MG63 (cell line): ENCODE measurements around the gene ZNF330. TPM values are rescaled to one million over a fixed set of nuclear protein-coding genes. Genes with fewer than 3 reads are reported as not detected.
A peak's percentile ranks its signal among the peaks of the same experiment; 100 is the strongest.
"Not testable (repeated sequence)": the region's sequence is repeated elsewhere in the genome, so short reads cannot be mapped to it uniquely, and the experiment has no call there.

Experiments used
- DNase-seq: peaks from one replicate; pipeline ENCODE4 v3.0.0-alpha.2; 2020
- H3K27me3 ChIP-seq: fragments of 250-450 bp; sonication (Bioruptor Pico); 2 replicates; pipeline ENCODE4 v1.5.1; 2020; ENCODE audit warnings: mild to moderate bottlenecking, moderate library complexity
- H3K36me3 ChIP-seq: fragments of 250-450 bp; sonication (Bioruptor Pico); 2 replicates; pipeline ENCODE4 v1.5.1; 2020; ENCODE audit warnings: mild to moderate bottlenecking, moderate library complexity
- H3K4me3 ChIP-seq: fragments of 250-450 bp; sonication (Bioruptor Pico); 2 replicates; pipeline ENCODE4 v1.5.1; 2020; ENCODE audit warnings: mild to moderate bottlenecking, moderate library complexity
- H3K9me3 ChIP-seq: fragments of 250-450 bp; sonication (Bioruptor Pico); 2 replicates; pipeline ENCODE4 v1.5.1; 2020; ENCODE audit warnings: mild to moderate bottlenecking, moderate library complexity
- total RNA-seq: library from RNA; depleted of rRNA; stranded (reverse); fragments of >200 nt; shearing (Covaris generic); gene quantifications from 2 replicates; pipeline ENCODE4 v1.2.3, GENCODE V29; 2014; ENCODE audit warnings: low replicate concordance; rRNA removed

Gene ZNF330
- total RNA-seq: 18.5 and 24.0 TPM in 2 replicates

- Histone ChIP-seq H3K36me3 (peaks cover 24% of the 10 kb centered on the region), H3K27me3 (no peaks in the 10 kb centered on the region), H3K9me3 (no peaks in the 10 kb centered on the region), H3K4me3 (peak within 1 kb of the TSS; percentile 96)
- peak; percentile 76 for DNase-seq
These were observed at the start of gene ZNF330 for GRCh38 chr4:141220691-141221659. ZNF330 (plus strand) TSS chr4:141220895; CDS start chr4:141222372, 1,477 bp downstream.

DNA sequence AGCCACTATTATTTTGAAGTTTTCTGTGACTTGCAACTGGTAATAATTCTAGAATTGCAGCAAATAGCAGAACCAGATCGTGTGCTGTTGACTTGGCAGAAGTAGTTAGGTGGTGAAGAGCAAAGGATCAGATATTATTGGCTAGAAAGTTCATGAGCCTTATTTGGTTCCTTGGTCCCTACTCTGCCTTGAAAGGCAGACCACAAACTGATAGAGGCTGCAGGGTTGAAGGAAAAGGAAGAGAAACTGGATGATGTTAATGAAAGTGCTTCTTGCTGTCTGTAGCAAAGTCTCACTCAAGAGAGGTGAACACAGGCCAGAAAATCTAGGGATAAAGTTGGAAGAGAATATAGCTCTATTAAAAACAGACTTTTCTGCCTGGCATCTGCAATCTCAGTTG is 46.2 kb upstream of the ZNF330 start:
- DNase-seq: no peak

GRCh38 chr4:141177171-141177570 is 43.5 kb upstream of the ZNF330 start:
- H3K36me3 ChIP-seq: no peaks in the 10 kb centered on the region
- H3K4me3 ChIP-seq: no peak overlapping the region
- no peaks in the 10 kb centered on the region for H3K27me3 ChIP-seq
- no peaks in the 10 kb centered on the region for H3K9me3 ChIP-seq
- DNase-seq: no peak

More for the DNA sequence above, 46.2 kb upstream of the ZNF330 start:
- no peaks in the 10 kb centered on the region for H3K36me3 ChIP-seq
- H3K4me3 ChIP-seq: no peak overlapping the region
- no peaks in the 10 kb centered on the region for H3K27me3 ChIP-seq
- H3K9me3 ChIP-seq: no peaks in the 10 kb centered on the region

- Histone ChIP-seq H3K9me3 (no peaks in the 10 kb centered on the region), H3K27me3 (no peaks in the 10 kb centered on the region), H3K4me3 (no peak overlapping the region), H3K36me3 (no peaks in the 10 kb centered on the region)
- DNase-seq: no peak
These were observed 41.0 kb upstream of the ZNF330 start for GRCh38 chr4:141179474-141180373.

DNA sequence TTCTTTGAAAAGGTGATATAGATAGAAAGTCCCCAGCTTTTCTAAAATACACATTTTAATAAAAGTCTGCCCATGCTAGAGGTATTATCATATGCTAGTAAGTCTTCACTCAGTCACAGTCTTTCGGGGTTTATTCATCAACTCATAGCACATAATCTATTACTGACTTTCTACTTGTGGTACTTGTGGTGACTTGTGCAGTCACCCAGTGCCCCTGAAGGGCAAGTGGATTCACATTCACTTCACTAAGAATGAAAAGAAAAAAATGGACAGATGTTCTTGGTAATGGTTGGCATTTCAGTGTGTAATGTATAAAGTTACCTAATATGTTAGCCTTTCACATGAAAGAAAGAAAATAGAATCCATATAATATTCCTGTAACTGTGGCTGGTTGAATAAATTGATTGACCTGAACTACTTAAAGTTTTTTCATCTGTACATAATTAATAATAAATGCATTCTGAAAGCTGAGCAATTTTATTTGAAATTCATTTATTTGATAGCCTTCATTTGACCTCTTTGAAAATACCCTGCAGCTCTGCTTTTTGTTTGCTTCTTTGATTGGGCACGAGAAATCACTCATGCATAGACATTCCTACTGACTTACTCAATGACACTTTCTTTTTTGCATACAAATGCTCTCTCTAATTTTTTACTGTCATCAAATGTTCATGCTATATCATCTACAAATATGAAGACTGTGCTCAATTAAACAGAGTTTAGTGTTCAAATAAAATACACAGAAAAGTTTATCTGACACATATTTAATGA is 39.5 kb upstream of the ZNF330 start:
- DNase-seq: no peak
- Histone ChIP-seq H3K4me3 (no peak overlapping the region), H3K9me3 (no peaks in the 10 kb centered on the region), H3K36me3 (no peaks in the 10 kb centered on the region), H3K27me3 (no peaks in the 10 kb centered on the region)

DNA sequence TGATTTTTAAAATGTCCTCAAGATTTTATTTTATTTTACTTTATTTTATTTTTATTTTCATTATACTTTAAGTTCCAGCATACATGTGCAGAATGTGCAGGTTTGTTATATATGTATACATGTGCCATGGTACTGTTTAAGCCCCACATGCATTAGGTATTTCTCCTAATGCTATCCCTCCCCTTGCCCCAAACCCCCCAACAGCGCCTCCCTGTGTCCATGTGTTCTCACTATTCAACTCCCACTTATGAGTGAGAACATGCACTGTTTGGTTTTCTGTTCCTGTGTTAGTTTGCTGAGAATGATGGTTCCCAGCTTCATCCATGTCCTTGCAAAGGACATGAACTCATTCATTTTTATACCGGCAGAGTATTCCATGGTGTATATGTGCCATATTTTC is 37.2 kb upstream of the ZNF330 start:
- not testable (repeated sequence) for H3K27me3 ChIP-seq, H3K36me3 ChIP-seq

GRCh38 chr4:141192564-141192963 is 28.1 kb upstream of the ZNF330 start:
- no peak for DNase-seq
- H3K27me3 ChIP-seq: no peaks in the 10 kb centered on the region
- H3K36me3 ChIP-seq: no peaks in the 10 kb centered on the region
- H3K9me3 ChIP-seq: no peaks in the 10 kb centered on the region
- H3K4me3 ChIP-seq: no peak overlapping the region

More for the DNA sequence above, 37.2 kb upstream of the ZNF330 start:
- not testable (repeated sequence) for H3K4me3 ChIP-seq, H3K9me3 ChIP-seq, DNase-seq

- no peak for DNase-seq
- H3K4me3 ChIP-seq: no peak overlapping the region
- no peaks in the 10 kb centered on the region for H3K36me3 ChIP-seq
- no peaks in the 10 kb centered on the region for H3K9me3 ChIP-seq
- no peaks in the 10 kb centered on the region for H3K27me3 ChIP-seq
These were observed 27.1 kb upstream of the ZNF330 start for GRCh38 chr4:141193516-141194034.

DNA sequence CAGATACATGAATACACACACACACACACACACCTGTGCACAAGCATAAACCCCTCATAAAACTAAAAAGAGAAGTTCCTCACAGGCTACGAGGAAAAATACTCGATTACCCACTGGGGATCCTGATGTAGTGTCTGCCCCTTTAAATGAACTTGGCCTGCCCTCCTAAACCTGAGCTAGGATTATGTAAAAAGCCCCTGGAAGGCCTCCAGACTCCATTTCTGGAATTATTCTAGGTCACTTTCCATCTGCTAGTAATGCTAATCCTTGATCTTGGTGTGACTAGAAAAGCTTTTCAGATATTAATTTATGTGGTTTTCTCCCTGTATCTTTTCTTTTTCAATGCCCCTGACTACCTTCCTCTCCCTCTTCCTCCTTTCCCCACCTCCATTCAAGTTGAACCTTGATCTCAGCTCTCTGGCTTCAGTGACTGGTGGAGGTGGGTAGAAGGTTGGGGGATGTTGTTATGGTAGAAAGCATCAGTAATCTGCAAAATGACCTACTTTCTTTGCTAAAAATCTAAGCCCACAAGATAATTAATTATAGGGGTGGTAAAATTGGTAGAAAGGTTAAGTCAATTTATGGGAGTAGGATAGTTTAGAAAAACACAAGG is 25.5 kb upstream of the ZNF330 start:
- no peak for DNase-seq
- H3K4me3 ChIP-seq: no peak overlapping the region
- H3K27me3 ChIP-seq: no peaks in the 10 kb centered on the region
- no peaks in the 10 kb centered on the region for H3K36me3 ChIP-seq
- H3K9me3 ChIP-seq: no peaks in the 10 kb centered on the region

DNA sequence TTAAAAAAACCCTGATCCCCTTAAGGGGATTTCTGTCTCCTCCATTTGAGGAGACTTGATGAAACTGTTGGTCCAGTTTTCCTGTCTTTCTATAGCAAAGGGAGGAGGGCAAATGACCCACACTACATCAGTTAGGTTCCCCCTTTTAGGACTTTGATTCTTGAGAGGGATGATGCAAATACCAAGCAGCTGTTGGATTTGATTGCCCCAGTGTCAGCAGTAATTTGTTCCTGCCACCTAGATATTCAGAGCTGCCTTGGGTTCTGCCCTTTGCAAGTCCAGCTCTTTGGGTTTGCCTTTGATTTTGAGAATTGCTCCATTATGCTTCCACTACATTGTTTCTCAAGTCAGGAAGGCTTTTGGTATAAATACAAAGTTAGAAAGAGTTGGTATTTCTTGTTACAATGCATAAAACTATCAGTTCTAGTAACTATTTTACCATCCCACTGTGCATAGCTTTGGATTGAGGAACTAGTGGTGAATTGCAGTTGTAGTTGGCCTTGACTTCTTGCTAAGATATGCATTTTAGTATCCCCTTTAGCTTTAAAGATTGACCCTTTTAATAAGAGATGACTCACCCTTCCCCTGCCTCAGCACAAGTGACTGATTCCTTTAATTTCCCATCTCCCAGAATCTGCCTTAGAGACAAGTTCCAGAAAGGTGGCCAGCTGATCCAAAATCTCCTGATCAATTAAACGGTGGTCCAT is 24.3 kb upstream of the ZNF330 start:
- no peak for DNase-seq
- Histone ChIP-seq H3K4me3 (no peak overlapping the region), H3K9me3 (no peaks in the 10 kb centered on the region), H3K36me3 (no peaks in the 10 kb centered on the region), H3K27me3 (no peaks in the 10 kb centered on the region)

- Histone ChIP-seq H3K4me3 (no peak overlapping the region), H3K36me3 (no peaks in the 10 kb centered on the region), H3K9me3 (no peaks in the 10 kb centered on the region), H3K27me3 (no peaks in the 10 kb centered on the region)
- DNase-seq: no peak
These were observed 12.7 kb upstream of the ZNF330 start for GRCh38 chr4:141207961-141208360.

GRCh38 chr4:141210168-141210567 is 10.5 kb upstream of the ZNF330 start:
- H3K36me3 ChIP-seq: no peaks in the 10 kb centered on the region
- no peaks in the 10 kb centered on the region for H3K27me3 ChIP-seq

GRCh38 chr4:141213550-141213991 is 7.1 kb upstream of the ZNF330 start:
- Histone ChIP-seq H3K36me3 (no peaks in the 10 kb centered on the region), H3K9me3 (no peaks in the 10 kb centered on the region), H3K27me3 (no peaks in the 10 kb centered on the region), H3K4me3 (no peak overlapping the region)
- DNase-seq: no peak

More at GRCh38 chr4:141210168-141210567, 10.5 kb upstream of the ZNF330 start:
- Histone ChIP-seq H3K4me3 (no peak overlapping the region), H3K9me3 (no peaks in the 10 kb centered on the region)
- no peak for DNase-seq

DNA sequence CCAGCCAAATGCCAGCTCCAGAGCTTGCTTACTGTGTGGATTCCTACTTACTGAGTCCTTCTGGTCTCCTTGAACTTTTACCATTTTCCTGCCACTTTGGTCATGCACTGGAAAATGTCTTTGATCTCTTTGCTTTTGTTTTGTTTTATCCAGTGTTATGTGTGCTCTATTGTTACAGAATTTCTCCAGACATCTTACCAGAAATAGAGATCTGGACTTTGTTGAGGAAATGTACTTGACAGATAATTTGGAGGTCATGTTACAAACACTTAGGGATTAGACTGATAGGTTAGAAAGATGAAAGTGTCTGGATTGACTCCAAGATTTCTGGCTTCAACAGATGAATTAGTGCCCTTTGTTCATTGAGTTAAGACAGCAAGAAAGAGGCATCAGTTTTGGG is 5.7 kb upstream of the ZNF330 start:
- H3K4me3 ChIP-seq: no peak overlapping the region
- DNase-seq: no peak
- no peaks in the 10 kb centered on the region for H3K36me3 ChIP-seq
- H3K27me3 ChIP-seq: no peaks in the 10 kb centered on the region
- H3K9me3 ChIP-seq: no peaks in the 10 kb centered on the region

DNA sequence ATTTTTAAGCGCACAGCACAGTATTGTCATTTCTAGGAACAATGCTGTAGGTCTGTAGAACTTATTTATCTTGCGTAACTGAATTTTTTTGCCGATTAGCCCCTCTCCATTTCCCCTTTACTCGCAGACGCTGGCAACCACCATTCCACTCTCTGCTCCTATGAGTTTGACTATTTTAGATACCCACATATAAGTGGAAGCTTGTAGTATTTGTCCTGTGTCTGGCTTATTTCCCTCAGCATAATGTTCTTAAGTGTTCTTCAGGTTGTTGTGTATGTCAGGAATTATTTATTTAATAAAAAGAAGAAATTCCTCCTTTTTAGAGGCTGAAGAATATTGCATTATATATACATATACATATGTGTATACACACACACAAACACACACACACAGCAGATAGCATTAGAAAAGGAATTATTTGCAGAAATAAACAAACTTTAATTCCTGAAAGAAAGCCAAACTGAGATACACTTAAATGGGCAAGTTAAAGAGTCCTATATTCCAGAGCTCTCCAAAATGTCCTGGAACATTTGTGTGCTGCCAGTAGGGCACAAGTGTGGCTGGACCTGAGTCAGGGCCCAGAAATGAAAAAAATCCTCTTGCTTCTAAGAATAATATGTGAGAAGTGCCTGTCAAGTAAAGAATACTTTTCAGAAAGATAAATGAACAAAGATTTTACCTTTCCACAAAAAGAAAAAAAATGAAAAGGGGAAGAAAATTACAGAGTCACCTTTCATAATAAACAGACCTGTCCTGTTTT is 4.5 kb upstream of the ZNF330 start:
- DNase-seq: no peak
- Histone ChIP-seq H3K9me3 (no peaks in the 10 kb centered on the region), H3K4me3 (no peak overlapping the region), H3K27me3 (no peaks in the 10 kb centered on the region), H3K36me3 (no peaks in the 10 kb centered on the region; the same call in 1 of the 2 replicates)
